ENCODE results near the gene ZKSCAN4. TPM values are rescaled to one million over a fixed set of nuclear protein-coding genes. Genes with fewer than 3 reads are reported as not detected.

The ZKSCAN4 gene
- polyA plus RNA-seq, 2 of the 4 experiments (the other 2 are of a cell fraction), result 1.8 to 2.3 TPM

DNA sequence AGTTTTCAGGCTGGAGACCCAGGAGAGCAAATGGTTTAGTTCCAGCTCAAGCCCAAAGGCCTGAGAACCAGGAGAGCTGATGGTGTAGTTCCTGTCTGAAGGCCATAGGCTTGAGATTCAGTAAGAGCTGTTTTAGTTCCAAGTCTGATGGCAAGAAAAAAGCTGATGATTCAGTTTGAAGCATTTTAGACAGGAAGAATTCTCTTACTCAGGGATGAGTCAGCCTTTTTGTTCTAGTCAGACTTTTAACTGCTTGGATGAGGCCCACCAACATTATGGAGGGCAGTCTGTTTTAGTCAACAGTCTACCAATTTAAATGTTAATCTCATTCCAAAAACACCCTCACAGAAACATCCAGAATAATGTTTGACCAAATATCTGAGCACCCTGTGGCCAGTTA, 17.4 kb upstream of the ZKSCAN4 start:
- ATAC-seq (peak in 1 of 2 experiments; percentile 14; a peak in 1 of 6 replicates), FAIRE-seq (no peak), DNase-seq (ENCODE audit: low read depth in 1 of 2, low spot score in 1 of 2) (peak; percentile 16 to 43)
- Histone ChIP-seq H3K4me1 (peaks cover 25% of the 10 kb centered on the region), H3K4me2 (peak overlapping the region; percentile 6; the same call in 2 of the 3 replicates), H3K27ac (peak overlapping the region; percentile 11 to 76; a peak in 5 of 6 replicates), H3K9me3 (no peaks in the 10 kb centered on the region), H3K4me3 (no peak overlapping the region)
- POLR2A ChIA-PET, result no interaction called here
- TF ChIP-seq MAFK (IDR thresholded peaks at IDR 0.05; ENCODE audit: partially characterized antibody), result peak; percentile 92
- 0 out of 2 replicates have a peak, but pooled peaks have one; percentile 30 for TF ChIP-seq FOSL2 (IDR thresholded peaks at IDR 0.05)
- peak; percentile 57 for TF ChIP-seq FOSL2 (CRISPR knock-in tag; IDR thresholded peaks at IDR 0.05)
- TF ChIP-seq, protein P1, sequence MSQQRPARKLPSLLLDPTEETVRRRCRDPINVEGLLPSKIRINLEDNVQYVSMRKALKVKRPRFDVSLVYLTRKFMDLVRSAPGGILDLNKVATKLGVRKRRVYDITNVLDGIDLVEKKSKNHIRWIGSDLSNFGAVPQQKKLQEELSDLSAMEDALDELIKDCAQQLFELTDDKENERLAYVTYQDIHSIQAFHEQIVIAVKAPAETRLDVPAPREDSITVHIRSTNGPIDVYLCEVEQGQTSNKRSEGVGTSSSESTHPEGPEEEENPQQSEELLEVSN (IDR thresholded peaks at IDR 0.05; ENCODE audit: borderline replicate concordance, low read depth), result no peak
- 0 out of 2 replicates have a peak, but pooled peaks have one; percentile 30 for TF ChIP-seq JUNB (IDR thresholded peaks at IDR 0.05)
- TF ChIP-seq RNF2 (IDR thresholded peaks at IDR 0.05; ENCODE audit: borderline replicate concordance, low read depth), result no peak
- CTCF ChIA-PET, result interaction anchor here (1.4 to 1.6 kb wide), 2 partner anchors 12 to 23 kb away, joined by 3 read pairs; partner anchors contain the start of gene PGBD1

GRCh38 chr6:28267695-28268059, 15.6 kb upstream of the ZKSCAN4 start:
- DNase-seq (ENCODE audit: low read depth in 1 of 2, low spot score in 1 of 2), result no peak
- peaks cover 25% of the 10 kb centered on the region for H3K4me1 ChIP-seq
- POLR2A ChIA-PET, result interaction anchor here (0.8 to 1.6 kb wide), 9 partner anchors 14 to 116 kb away, joined by 3 to 25 read pairs (median 7); partner anchors contain the start of genes PGBD1, ZKSCAN3, ZKSCAN4 and ZSCAN31

More at GRCh38 chr6:28267695-28268059, 15.6 kb upstream of the ZKSCAN4 start:
- whole genome bisulfite sequencing (ENCODE audit: missing lambda C conversion rate), result 0% methylated on average over 1 of the region's 1 CpG
- H3K4me3 ChIP-seq, result peak overlapping the region; percentile 68
- no peak for ATAC-seq
- peak overlapping the region; percentile 69 for H3K4me2 ChIP-seq
- no peak for FAIRE-seq
- CTCF ChIA-PET, result no interaction called here
- no peaks in the 10 kb centered on the region for H3K9me3 ChIP-seq
- TF ChIP-seq NFE2L2 (conservative IDR thresholded peaks at IDR 0.05; ENCODE audit: low read length), result no peak
- no peak for TF ChIP-seq CEBPB (IDR thresholded peaks at IDR 0.05)
- TF ChIP-seq SREBF2 (IDR thresholded peaks at IDR 0.05), result no peak
- TF ChIP-seq USF2 (IDR thresholded peaks at IDR 0.05), result no peak
- no peak for TF ChIP-seq KDM1A (IDR thresholded peaks at IDR 0.05; ENCODE audit: low read depth)
- TF ChIP-seq ZFP36 (IDR thresholded peaks at IDR 0.05; ENCODE audit: borderline replicate concordance, partially characterized antibody), result no peak
- TF ChIP-seq TFCP2L1 (CRISPR knock-in tag; IDR thresholded peaks at IDR 0.05), result no peak
- TF ChIP-seq HMGXB4 (CRISPR knock-in tag; IDR thresholded peaks at IDR 0.05; ENCODE audit: borderline replicate concordance), result no peak
- TF ChIP-seq CBX8 (IDR thresholded peaks at IDR 0.05), result no peak
- TF ChIP-seq TP53 (CRISPR knock-in tag; IDR thresholded peaks at IDR 0.05), result no peak
- no peak for TF ChIP-seq ZSCAN20 (CRISPR knock-in tag; IDR thresholded peaks at IDR 0.05)
- TF ChIP-seq PBX3 (IDR thresholded peaks at IDR 0.05), result no peak
- TF ChIP-seq EHMT2 (IDR thresholded peaks at IDR 0.05; ENCODE audit: low read depth), result no peak
- no peak for TF ChIP-seq FOSB (CRISPR knock-in tag; IDR thresholded peaks at IDR 0.05)
- TF ChIP-seq HOXA7 (CRISPR knock-in tag; IDR thresholded peaks at IDR 0.05), result no peak
- TF ChIP-seq, protein P2, sequence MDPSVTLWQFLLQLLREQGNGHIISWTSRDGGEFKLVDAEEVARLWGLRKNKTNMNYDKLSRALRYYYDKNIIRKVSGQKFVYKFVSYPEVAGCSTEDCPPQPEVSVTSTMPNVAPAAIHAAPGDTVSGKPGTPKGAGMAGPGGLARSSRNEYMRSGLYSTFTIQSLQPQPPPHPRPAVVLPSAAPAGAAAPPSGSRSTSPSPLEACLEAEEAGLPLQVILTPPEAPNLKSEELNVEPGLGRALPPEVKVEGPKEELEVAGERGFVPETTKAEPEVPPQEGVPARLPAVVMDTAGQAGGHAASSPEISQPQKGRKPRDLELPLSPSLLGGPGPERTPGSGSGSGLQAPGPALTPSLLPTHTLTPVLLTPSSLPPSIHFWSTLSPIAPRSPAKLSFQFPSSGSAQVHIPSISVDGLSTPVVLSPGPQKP (IDR thresholded peaks at IDR 0.05; ENCODE audit: low read depth, low read length), result no peak
- TF ChIP-seq FOSL2 (IDR thresholded peaks at IDR 0.05), result no peak
- TF ChIP-seq FOSL2 (CRISPR knock-in tag; IDR thresholded peaks at IDR 0.05), result no peak
- H3K27ac ChIP-seq, result peak overlapping the region; percentile 93 to 96
